ENCODE data around the gene PHACTR1. TPM values are rescaled to one million over a fixed set of nuclear protein-coding genes. Genes with fewer than 3 reads are reported as not detected.

PHACTR1 gene
- total RNA-seq, 1 donor, result 0.43 TPM

- DNase-seq (ENCODE audit: low read depth), result no peak
- H3K4me3 ChIP-seq (ENCODE audit: low read depth, low read length), result no peak overlapping the region
- TF ChIP-seq CTCF (IDR thresholded peaks at IDR 0.05; ENCODE audit: insufficient read depth, low read depth, low read length), result no peak
Observed at GRCh38 chr6:12891595-12891994, 175.0 kb downstream of the PHACTR1 start.

GRCh38 chr6:12892151-12892550, 175.6 kb downstream of the PHACTR1 start:
- TF ChIP-seq CTCF (IDR thresholded peaks at IDR 0.05; ENCODE audit: insufficient read depth, low read depth, low read length), result no peak
- H3K4me3 ChIP-seq (ENCODE audit: low read depth, low read length), result no peak overlapping the region
- DNase-seq (ENCODE audit: low read depth), result no peak

GRCh38 chr6:12893036-12893435, 176.5 kb downstream of the PHACTR1 start:
- TF ChIP-seq CTCF (IDR thresholded peaks at IDR 0.05; ENCODE audit: insufficient read depth, low read depth, low read length), result no peak
- no peak for DNase-seq (ENCODE audit: low read depth)
- H3K4me3 ChIP-seq (ENCODE audit: low read depth, low read length), result no peak overlapping the region

- H3K4me3 ChIP-seq (ENCODE audit: low read depth, low read length), result no peak overlapping the region
- TF ChIP-seq CTCF (IDR thresholded peaks at IDR 0.05; ENCODE audit: insufficient read depth, low read depth, low read length), result no peak
- no peak for DNase-seq (ENCODE audit: low read depth)
Observed at GRCh38 chr6:12895721-12896120, 179.2 kb downstream of the PHACTR1 start.

GRCh38 chr6:12896208-12896733, 179.7 kb downstream of the PHACTR1 start:
- no peak for TF ChIP-seq CTCF (IDR thresholded peaks at IDR 0.05; ENCODE audit: insufficient read depth, low read depth, low read length)
- no peak overlapping the region for H3K4me3 ChIP-seq (ENCODE audit: low read depth, low read length)
- no peak for DNase-seq (ENCODE audit: low read depth)

GRCh38 chr6:12898603-12899002, 182.0 kb downstream of the PHACTR1 start:
- TF ChIP-seq CTCF (IDR thresholded peaks at IDR 0.05; ENCODE audit: insufficient read depth, low read depth, low read length), result no peak
- H3K4me3 ChIP-seq (ENCODE audit: low read depth, low read length), result no peak overlapping the region
- DNase-seq (ENCODE audit: low read depth), result no peak
